GM18505 (cell line): ENCODE measurements around the gene MAP3K9.
"Not testable (repeated sequence)": the region's sequence is repeated elsewhere in the genome, so short reads cannot be mapped to it uniquely, and the experiment has no call there.

Source experiments
- ATAC-seq: cut with Tn5 transposase; IDR thresholded peaks from one replicate; pipeline ENCODE4 v1.9.1; 2021; ENCODE audit not compliant: unreplicated experiment
- POLR2A ChIP-seq: IDR thresholded peaks from 4 replicates; pipeline ENCODE4 v1.6.1; 2011; ENCODE audit warnings: borderline replicate concordance; ENCODE audit not compliant: insufficient read depth, insufficient read length; ENCODE audit errors: extremely low read depth

The MAP3K9 gene

GRCh38 chr14:70809225-70810219 lies at the start of gene MAP3K9:
TSS of gene MAP3K9 (minus strand) at chr14:70809513. CDS start at chr14:70809171, 342 bp downstream.
- TF ChIP-seq POLR2A, result no peak
- peak; percentile 81 for ATAC-seq

GRCh38 chr14:70858641-70859040 lies 49.3 kb upstream of the MAP3K9 start:
- no peak for ATAC-seq

GRCh38 chr14:70857496-70857890 lies 48.2 kb upstream of the MAP3K9 start:
- no peak for ATAC-seq
- no peak for TF ChIP-seq POLR2A

More at GRCh38 chr14:70858641-70859040, 49.3 kb upstream of the MAP3K9 start:
- no peak for TF ChIP-seq POLR2A

- no peak for TF ChIP-seq POLR2A
- ATAC-seq, result no peak
These were observed 47.7 kb upstream of the MAP3K9 start for GRCh38 chr14:70856851-70857495.

GRCh38 chr14:70855486-70855885 lies 46.2 kb upstream of the MAP3K9 start:
- ATAC-seq, result no peak
- TF ChIP-seq POLR2A, result no peak

GRCh38 chr14:70853658-70854057 lies 44.3 kb upstream of the MAP3K9 start:
- ATAC-seq, result not testable (repeated sequence)

GRCh38 chr14:70847406-70848090 lies 38.2 kb upstream of the MAP3K9 start:
- ATAC-seq, result no peak
- no peak for TF ChIP-seq POLR2A

- ATAC-seq, result no peak
These were observed 36.3 kb upstream of the MAP3K9 start for GRCh38 chr14:70845601-70846000.

GRCh38 chr14:70842851-70843462 lies 33.6 kb upstream of the MAP3K9 start:
- no peak for TF ChIP-seq POLR2A
- ATAC-seq, result no peak

More at GRCh38 chr14:70845601-70846000, 36.3 kb upstream of the MAP3K9 start:
- TF ChIP-seq POLR2A, result no peak

GRCh38 chr14:70838076-70838475 lies 28.8 kb upstream of the MAP3K9 start:
- no peak for TF ChIP-seq POLR2A
- ATAC-seq, result no peak

- no peak for TF ChIP-seq POLR2A
These were observed 27.6 kb upstream of the MAP3K9 start for GRCh38 chr14:70836946-70837345.

GRCh38 chr14:70833884-70834283 lies 24.6 kb upstream of the MAP3K9 start:
- no peak for TF ChIP-seq POLR2A

More at GRCh38 chr14:70836946-70837345, 27.6 kb upstream of the MAP3K9 start:
- no peak for ATAC-seq

More at GRCh38 chr14:70833884-70834283, 24.6 kb upstream of the MAP3K9 start:
- ATAC-seq, result no peak
